LHCN-M2 (cell line): ENCODE data around the gene KIF5C. TPM values are rescaled to one million over a fixed set of nuclear protein-coding genes. Genes with fewer than 3 reads are reported as not detected.
"Not testable (repeated sequence)": the region's sequence is repeated elsewhere in the genome, so short reads cannot be mapped to it uniquely, and the experiment has no call there.

Source experiments
- DNase-seq: peaks from one replicate; pipeline ENCODE4 v3.0.0-alpha.2; 2012; ENCODE audit warnings: low read depth
- polyA plus RNA-seq: library from polyadenylated mRNA; unstranded; fragments of >200 nt; gene quantifications from one replicate; pipeline ENCODE4 v1.2.1, GENCODE V29; 2012; ENCODE audit warnings: missing spikeins
- total RNA-seq: library from RNA; depleted of rRNA; stranded (reverse); fragments of >200 nt; gene quantifications from 2 replicates; pipeline ENCODE4 v1.2.3, GENCODE V29; 2014; rRNA removed

Gene KIF5C
- total RNA-seq: 0.17 and 0.32 TPM in 2 replicates
- 0.10 TPM for polyA plus RNA-seq

DNA sequence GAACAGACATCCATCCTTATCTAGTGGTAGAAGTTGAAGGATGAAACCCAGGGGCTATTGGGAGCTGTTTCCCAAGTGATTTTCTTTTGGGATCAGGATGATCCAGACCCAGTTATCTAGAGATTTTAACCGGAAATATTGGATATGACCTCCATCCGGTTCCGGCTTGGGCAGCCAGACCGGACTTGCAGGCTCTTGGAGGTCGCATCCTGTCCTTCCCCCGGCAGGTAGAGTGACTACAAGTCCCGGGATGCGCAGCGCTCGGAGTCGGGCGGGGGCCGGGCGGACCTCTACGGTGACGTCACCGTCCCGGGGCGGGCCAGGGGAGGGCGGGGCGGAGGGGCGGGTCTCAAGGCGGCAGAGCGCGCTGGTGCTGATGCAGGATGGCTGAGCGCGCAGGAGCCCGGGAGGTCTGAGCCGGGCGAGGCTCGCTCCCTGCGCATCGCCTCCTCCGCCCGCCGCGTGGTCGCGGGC lies at the start of gene KIF5C:
Gene KIF5C (plus strand): TSS at position 360 of the 474 bp plus-strand sequence. CDS start 391 bp downstream, outside the sequence.
- DNase-seq: peak; percentile 53

DNA sequence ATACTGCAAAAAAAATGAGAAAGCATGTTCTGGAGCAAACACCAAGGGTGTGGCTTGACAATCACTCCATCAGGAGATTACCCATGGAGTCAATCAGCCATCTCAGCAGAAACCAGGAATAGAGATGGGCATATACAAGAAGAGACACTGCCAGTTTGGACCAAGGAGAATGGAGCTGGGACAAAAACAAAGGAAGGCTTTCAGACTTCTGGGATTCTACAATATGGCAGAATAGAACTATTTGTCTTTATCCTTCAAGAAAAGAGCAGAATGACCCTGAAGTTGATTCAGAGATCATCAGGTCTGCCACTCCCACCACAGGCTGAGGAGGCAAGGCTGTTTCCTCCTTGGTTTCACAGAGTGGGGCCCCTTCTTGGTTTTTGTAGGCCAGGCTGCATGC lies 48.2 kb upstream of the KIF5C start:
- no peak for DNase-seq

DNA sequence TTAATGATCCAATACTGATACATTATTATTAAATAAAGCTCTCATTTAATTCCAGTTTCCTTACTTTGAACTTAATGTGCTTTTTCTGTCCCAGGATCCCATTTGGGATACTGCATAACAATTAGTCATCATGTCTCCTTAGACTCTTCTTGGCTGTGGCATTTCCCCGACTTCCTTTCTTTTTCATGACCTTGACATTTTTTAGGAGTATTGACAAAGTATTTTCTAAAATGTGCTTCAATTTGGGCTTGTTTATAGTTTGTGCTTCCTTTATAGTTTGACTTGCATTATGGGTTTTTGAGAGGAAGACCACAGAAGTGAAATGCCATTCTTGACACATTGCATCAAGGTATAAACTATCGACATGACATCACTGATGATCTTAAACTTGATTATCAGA lies 46.1 kb upstream of the KIF5C start:
- no peak for DNase-seq

DNA sequence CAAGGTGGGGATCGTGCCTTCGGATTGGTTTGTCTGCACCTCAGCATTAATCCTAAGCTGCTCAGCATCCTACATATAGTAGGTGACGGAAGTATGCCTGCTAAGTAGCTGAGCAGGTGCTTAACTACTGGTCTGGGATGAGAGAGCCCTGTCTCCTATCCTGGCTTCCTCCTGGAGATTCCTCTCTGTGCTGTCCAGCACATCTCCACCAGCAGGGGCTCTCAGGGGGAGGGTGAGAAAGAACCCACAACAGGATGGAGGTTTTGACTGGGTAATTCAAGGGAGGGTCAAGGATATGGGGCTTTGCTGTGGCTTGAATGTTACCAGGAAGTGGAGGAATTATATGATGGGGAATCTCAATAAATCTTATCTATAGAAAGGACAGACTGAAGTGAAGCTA lies 45.4 kb upstream of the KIF5C start:
- no peak for DNase-seq

GRCh38 chr2:148832637-148833036 lies 42.4 kb upstream of the KIF5C start:
- DNase-seq: no peak

- DNase-seq: no peak
Observed at GRCh38 chr2:148842050-148842449, 33.0 kb upstream of the KIF5C start.

DNA sequence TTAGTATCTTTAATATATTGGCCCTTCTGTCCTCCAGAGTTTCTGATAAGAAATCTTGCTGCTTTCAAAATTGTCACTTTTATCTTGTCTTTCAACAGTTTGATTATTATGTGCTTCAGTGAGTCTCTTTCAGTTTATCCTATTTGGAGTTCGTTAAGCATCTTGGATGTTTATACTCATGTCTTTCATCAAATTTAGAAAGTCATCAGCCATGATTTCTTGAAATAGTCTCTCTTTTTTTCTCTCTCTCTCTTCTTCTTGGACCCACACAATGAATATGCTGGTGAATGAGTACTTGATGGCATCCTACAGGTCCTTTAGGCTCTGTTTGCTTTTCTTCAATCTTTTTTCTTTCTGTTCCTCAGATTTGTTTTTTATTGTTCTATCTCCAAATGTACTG lies 26.9 kb upstream of the KIF5C start:
- no peak for DNase-seq

- no peak for DNase-seq
Observed at GRCh38 chr2:148853458-148853857, 21.6 kb upstream of the KIF5C start.

GRCh38 chr2:148860037-148860436 lies 15.0 kb upstream of the KIF5C start:
- DNase-seq: no peak

- DNase-seq: no peak
Observed at GRCh38 chr2:148861367-148861766, 13.7 kb upstream of the KIF5C start.

- not testable (repeated sequence) for DNase-seq
Observed at GRCh38 chr2:148862478-148862877, 12.5 kb upstream of the KIF5C start.

DNA sequence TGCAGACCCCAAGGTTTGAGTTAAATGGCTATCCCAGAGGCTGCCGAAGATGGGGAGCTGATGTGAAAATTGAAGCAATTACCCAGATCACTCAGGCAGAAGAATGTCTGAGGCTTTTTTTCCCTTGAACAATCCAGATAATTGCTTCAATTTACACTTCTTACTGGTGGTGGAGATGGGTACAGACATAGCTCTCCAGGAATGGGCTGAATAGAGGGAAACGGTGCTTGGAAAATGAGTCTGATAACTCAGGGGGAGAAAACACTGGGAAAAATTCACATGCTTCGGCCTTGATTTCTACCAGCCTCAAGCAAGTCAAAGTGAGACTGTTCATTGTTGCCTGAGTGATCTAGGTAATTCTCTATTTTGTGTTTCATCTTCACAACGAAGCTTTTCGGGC lies 9.5 kb upstream of the KIF5C start:
- no peak for DNase-seq

- no peak for DNase-seq
Observed at GRCh38 chr2:148866091-148866490, 8.9 kb upstream of the KIF5C start.

GRCh38 chr2:148867079-148867769 lies 7.8 kb upstream of the KIF5C start:
- DNase-seq: no peak

DNA sequence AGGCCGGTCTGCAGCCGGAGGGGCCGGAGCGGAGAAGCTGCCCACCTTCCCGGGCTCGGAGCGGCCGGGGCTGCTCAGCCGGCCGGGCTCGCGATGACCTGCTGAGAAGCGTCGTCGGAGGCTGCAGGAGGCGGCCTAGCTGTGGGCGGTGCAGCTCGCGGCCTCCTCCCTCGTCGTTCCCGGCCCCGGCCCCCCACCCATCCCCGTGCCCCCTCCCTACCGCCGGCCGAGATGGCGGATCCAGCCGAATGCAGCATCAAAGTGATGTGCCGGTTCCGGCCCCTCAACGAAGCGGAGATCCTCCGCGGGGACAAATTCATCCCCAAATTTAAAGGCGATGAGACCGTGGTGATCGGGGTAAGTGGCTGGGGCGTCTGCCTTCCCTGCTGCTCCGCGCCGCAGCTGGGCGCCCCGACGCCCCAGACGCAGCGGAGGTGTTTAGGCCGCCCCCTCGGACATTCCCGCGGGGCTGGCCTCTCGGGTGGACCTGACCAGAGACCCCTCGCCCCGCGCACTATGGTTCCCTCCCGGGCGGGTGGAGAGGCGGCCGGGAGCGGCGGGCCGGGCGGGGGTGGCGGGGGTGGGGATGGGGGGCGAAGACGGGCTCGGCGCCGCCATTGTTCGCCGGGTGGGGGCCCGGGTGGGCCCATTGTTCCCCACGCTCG lies 492 bp downstream of the KIF5C start:
- no peak for DNase-seq

GRCh38 chr2:148876202-148876594 lies 1.2 kb downstream of the KIF5C start:
- DNase-seq: no peak

- no peak for DNase-seq
Observed at GRCh38 chr2:148876595-148877402, 1.8 kb downstream of the KIF5C start.

DNA sequence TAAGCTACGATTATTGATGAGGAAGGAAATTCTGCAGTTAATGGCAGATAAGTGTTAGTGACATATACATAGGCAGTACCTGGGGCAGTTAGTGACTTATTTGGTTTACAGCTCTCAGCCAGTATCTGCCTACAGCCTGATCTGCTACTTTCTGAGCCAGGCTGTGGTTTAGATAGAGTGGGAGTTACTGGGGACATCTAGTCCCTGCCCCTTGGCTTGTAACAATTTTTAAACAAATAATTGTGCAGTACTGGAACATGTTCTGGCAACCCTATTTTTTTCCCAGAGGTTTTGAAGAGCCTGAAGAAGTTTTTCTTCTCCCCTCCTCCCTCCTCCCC lies 2.3 kb downstream of the KIF5C start:
- no peak for DNase-seq

- no peak for DNase-seq
Observed at GRCh38 chr2:148880636-148881035, 5.6 kb downstream of the KIF5C start.

DNA sequence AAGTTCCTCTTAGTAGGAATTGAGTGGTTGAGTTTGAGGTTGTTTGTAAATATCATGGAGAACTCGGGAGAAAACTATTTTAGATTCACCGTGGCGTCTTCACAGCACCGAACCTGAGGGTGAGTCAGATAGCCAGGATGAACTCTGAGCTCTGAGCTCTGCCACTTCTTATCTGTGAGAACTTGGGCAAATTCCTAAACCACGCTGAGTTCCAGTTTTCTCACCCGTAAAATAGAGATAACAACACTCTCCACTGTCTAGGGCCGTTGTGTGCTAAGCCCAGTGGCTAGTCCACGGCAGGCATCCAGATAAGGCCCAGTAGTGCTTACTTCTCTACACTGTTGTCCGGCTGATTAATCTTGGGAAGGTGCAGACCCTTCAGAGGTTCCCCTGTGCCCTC lies 7.0 kb downstream of the KIF5C start:
- DNase-seq: no peak

DNA sequence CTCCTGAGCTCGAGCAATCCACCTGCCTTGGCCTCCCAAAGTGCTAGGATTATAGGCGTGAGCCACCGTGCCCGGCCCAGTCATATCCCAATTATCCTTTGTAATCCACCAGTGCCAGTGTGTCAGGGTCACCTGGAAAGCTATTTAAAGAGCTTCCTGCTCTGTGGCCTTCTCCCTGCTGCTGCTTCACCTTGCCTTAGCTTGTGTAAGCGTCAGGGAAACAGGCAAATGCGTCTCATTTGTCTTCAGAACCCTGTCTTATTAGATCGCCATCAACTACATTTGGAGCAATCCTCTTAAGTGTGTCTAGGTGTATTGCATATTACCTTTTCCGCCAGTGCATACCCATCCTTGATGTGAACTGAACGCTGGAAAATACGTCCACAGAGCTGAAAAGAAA lies 10.2 kb downstream of the KIF5C start:
- DNase-seq: no peak

GRCh38 chr2:148885988-148886387 lies 11.0 kb downstream of the KIF5C start:
- no peak for DNase-seq
